CD1c-positive myeloid dendritic cell (primary cell): ENCODE results near the gene FBH1.
"Not testable (repeated sequence)": the region's sequence is repeated elsewhere in the genome, so short reads cannot be mapped to it uniquely, and the experiment has no call there.

Experiments used
- DNase-seq: peaks from one replicate; pipeline ENCODE4 v3.0.0-alpha.2; 2016; ENCODE audit errors: extremely low spot score

Gene FBH1

GRCh38 chr10:5903563-5903962 lies 13.5 kb downstream of the FBH1 start:
- DNase-seq, result no peak

GRCh38 chr10:5904227-5904626 lies 14.2 kb downstream of the FBH1 start:
- no peak for DNase-seq

GRCh38 chr10:5905854-5906507 lies 15.9 kb downstream of the FBH1 start:
- DNase-seq, result no peak

- DNase-seq, result no peak
Measured at GRCh38 chr10:5906651-5907050, 16.6 kb downstream of the FBH1 start.

GRCh38 chr10:5908676-5909075 lies 18.6 kb downstream of the FBH1 start:
- DNase-seq, result not testable (repeated sequence)

GRCh38 chr10:5910323-5911100 lies 20.5 kb downstream of the FBH1 start:
- DNase-seq, result no peak

- no peak for DNase-seq
Measured at GRCh38 chr10:5911670-5912069, 21.6 kb downstream of the FBH1 start.

- DNase-seq, result no peak
Measured at GRCh38 chr10:5913736-5914135, 23.7 kb downstream of the FBH1 start.

- DNase-seq, result no peak
Measured at GRCh38 chr10:5915451-5915850, 25.4 kb downstream of the FBH1 start.

GRCh38 chr10:5917305-5917704 lies 27.3 kb downstream of the FBH1 start:
- DNase-seq, result no peak

GRCh38 chr10:5918763-5919162 lies 28.7 kb downstream of the FBH1 start:
- DNase-seq, result no peak

- no peak for DNase-seq
Measured at GRCh38 chr10:5919568-5919967, 29.5 kb downstream of the FBH1 start.

- no peak for DNase-seq
Measured at GRCh38 chr10:5921746-5922145, 31.7 kb downstream of the FBH1 start.

GRCh38 chr10:5924889-5925288 lies 34.8 kb downstream of the FBH1 start:
- no peak for DNase-seq

- DNase-seq, result no peak
Measured at GRCh38 chr10:5927306-5927705, 37.3 kb downstream of the FBH1 start.

GRCh38 chr10:5929442-5929841 lies 39.4 kb downstream of the FBH1 start:
- DNase-seq, result no peak

- DNase-seq, result no peak
Measured at GRCh38 chr10:5930272-5930671, 40.2 kb downstream of the FBH1 start.

GRCh38 chr10:5932345-5932744 lies 42.3 kb downstream of the FBH1 start:
- no peak for DNase-seq

- no peak for DNase-seq
Measured at GRCh38 chr10:5933909-5934546, 44.0 kb downstream of the FBH1 start.

- no peak for DNase-seq
Measured at GRCh38 chr10:5935628-5936027, 45.6 kb downstream of the FBH1 start.

- DNase-seq, result no peak
Measured at GRCh38 chr10:5937016-5937415, 47.0 kb downstream of the FBH1 start.

GRCh38 chr10:5938291-5938690 lies 48.2 kb downstream of the FBH1 start:
- no peak for DNase-seq

GRCh38 chr10:5940807-5941218 lies 50.8 kb downstream of the FBH1 start:
- DNase-seq, result no peak
